K562 (cell line): ENCODE results near the gene CSRP2.

Experiments
- CEBPB ChIP-seq: fragments of 450-650 bp; IDR thresholded peaks from 2 replicates; pipeline ENCODE4 v1.6.1; 2016; ENCODE audit warnings: missing genetic modification characterization, missing compliant biosample characterization
- EP300 ChIP-seq: IDR thresholded peaks from 2 replicates; pipeline ENCODE4 v1.6.1; 2012; ENCODE audit warnings: low read length, improper control_type of control experiment
- ETV5 ChIP-seq: sonication (generic); formaldehyde crosslinking; IDR thresholded peaks from 2 replicates; pipeline ENCODE4 v1.4.0; 2020; ENCODE audit warnings: low read depth, mild to moderate bottlenecking, missing genetic modification reagents
- EZH2 ChIP-seq: IDR thresholded peaks from 2 replicates; pipeline ENCODE4 v1.6.1; 2012; ENCODE audit warnings: low read depth, mild to moderate bottlenecking, inconsistent platforms, low read length, borderline replicate concordance
- FOXP4 ChIP-seq: sonication (generic); formaldehyde crosslinking; IDR thresholded peaks from 2 replicates; pipeline ENCODE4 v1.8.0; 2022; ENCODE audit warnings: mild to moderate bottlenecking, missing genetic modification reagents, borderline replicate concordance
- GABPA ChIP-seq: fragments of 200-800 bp; sonication (Bioruptor generic); conservative IDR thresholded peaks from 2 replicates; pipeline ENCODE4 v1.6.1; 2016; ENCODE audit warnings: low read depth, missing genetic modification characterization, missing compliant biosample characterization
- HNRNPUL1 ChIP-seq: fragments of 200-400 bp; formaldehyde crosslinking; IDR thresholded peaks from 2 replicates; pipeline ENCODE4 v1.6.1; 2017; ENCODE audit warnings: low read length
- ILF3 ChIP-seq: fragments of 450-650 bp; IDR thresholded peaks from 2 replicates; pipeline ENCODE4 v1.6.1; 2018; ENCODE audit warnings: antibody characterized with exemption, mild to moderate bottlenecking, moderate library complexity, borderline replicate concordance
- KDM1A ChIP-seq, 2 experiments: fragments of 450-650 bp; IDR thresholded peaks; 2 replicates each; pipeline ENCODE4 v1.6.1; 2016; ENCODE audit warnings: mild to moderate bottlenecking in 2 of 2
- POLR2AphosphoS5 ChIP-seq: IDR thresholded peaks from 2 replicates; pipeline ENCODE4 v1.6.1; 2011; ENCODE audit warnings: mild to moderate bottlenecking, low read depth, low read length, moderate library complexity; ENCODE audit not compliant: control insufficient read depth, insufficient read depth
- TF ChIP-seq, protein P1 (sequence below): sonication (generic); formaldehyde crosslinking; IDR thresholded peaks from 2 replicates; pipeline ENCODE4 v1.8.0; 2022; ENCODE audit warnings: mild to moderate bottlenecking, missing genetic modification reagents

- TF ChIP-seq CEBPB (tag): no peak
- TF ChIP-seq EZH2: no peak
- no peak for TF ChIP-seq POLR2AphosphoS5
- TF ChIP-seq KDM1A (IDR thresholded peaks at IDR 0.05): no peak
- TF ChIP-seq FOXP4 (CRISPR knock-in tag): no peak
- no peak for TF ChIP-seq ILF3
- TF ChIP-seq ETV5: no peak
- TF ChIP-seq HNRNPUL1: no peak
- TF ChIP-seq, protein P1, sequence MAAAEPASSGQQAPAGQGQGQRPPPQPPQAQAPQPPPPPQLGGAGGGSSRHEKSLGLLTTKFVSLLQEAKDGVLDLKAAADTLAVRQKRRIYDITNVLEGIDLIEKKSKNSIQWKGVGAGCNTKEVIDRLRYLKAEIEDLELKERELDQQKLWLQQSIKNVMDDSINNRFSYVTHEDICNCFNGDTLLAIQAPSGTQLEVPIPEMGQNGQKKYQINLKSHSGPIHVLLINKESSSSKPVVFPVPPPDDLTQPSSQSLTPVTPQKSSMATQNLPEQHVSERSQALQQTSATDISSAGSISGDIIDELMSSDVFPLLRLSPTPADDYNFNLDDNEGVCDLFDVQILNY: no peak
- TF ChIP-seq GABPA (tag): no peak
- TF ChIP-seq EP300: no peak
These were observed 2.1 kb downstream of the CSRP2 start for GRCh38 chr12:76876696-76877229.
